ENCODE measurements around the gene FRMD4B. TPM values are rescaled to one million over a fixed set of nuclear protein-coding genes. Genes with fewer than 3 reads are reported as not detected.
A peak's percentile ranks its signal among the peaks of the same experiment; 100 is the strongest.
"Not testable (repeated sequence)": the region's sequence is repeated elsewhere in the genome, so short reads cannot be mapped to it uniquely, and the experiment has no call there.

The FRMD4B gene
- total and polyA plus RNA-seq, 2 donors (not counting 1 experiment from before 2014, with no cell fraction given): 0.86 to 1.2 TPM

DNA sequence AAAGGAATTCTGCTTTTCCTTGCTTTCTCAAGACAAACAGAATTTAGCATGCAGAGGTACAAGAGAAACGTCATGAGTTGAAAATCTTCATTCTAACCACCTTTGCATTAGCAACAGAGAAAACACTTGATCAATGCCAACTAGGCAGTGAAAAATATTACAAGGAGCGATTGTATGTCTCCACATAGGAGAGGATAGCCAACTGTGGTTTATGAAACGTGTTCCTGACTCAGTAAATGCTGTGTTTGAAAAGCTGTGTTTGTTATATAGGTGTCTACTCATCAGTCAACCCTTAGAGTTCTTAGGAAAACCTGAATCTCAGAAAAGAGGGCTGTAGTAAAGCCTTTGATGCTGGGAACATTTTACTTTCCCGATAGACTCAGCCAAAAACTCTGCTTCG is 102.4 kb downstream of the FRMD4B start:
- no peaks in the 10 kb centered on the region for H3K9me3 ChIP-seq (ENCODE audit: control insufficient read depth, insufficient read depth, low read depth, low read length)
- no peaks in the 10 kb centered on the region for H3K27me3 ChIP-seq (ENCODE audit: control insufficient read depth, insufficient read depth, low read length)

GRCh38 chr3:69282181-69282580 is 103.7 kb downstream of the FRMD4B start:
- no peak overlapping the region for H2AFZ ChIP-seq (ENCODE audit: low read length)
- H3K4me1 ChIP-seq (ENCODE audit: control insufficient read depth, extremely low read depth, insufficient read depth, low read length): no peaks in the 10 kb centered on the region
- TF ChIP-seq CTCF (conservative IDR thresholded peaks at IDR 0.05 in 1 of 2, IDR thresholded peaks at IDR 0.05 in 1 of 2; ENCODE audit: low read depth in 1 of 2, low read length in 2 of 2) (no peak), EZH2 (IDR thresholded peaks at IDR 0.05; ENCODE audit: low read length, missing control alignments) (no peak)
- H3K9me3 ChIP-seq (ENCODE audit: control insufficient read depth, insufficient read depth, low read depth, low read length): no peaks in the 10 kb centered on the region
- H3K36me3 ChIP-seq (ENCODE audit: control insufficient read depth, insufficient read depth, low read length): no peaks in the 10 kb centered on the region
- no peak overlapping the region for H3K27ac ChIP-seq (ENCODE audit: insufficient read depth, low read length)
- H3K4me3 ChIP-seq (replicated peaks in 1 of 4; ENCODE audit: control extremely low read depth in 1 of 4, insufficient read depth in 1 of 4, low read depth in 3 of 4, low read length in 4 of 4): no peak overlapping the region
- H3K79me2 ChIP-seq (ENCODE audit: control insufficient read depth, insufficient read depth, low read length): no peaks in the 10 kb centered on the region
- no peak overlapping the region for H3K9ac ChIP-seq (ENCODE audit: insufficient read depth, low read length)
- DNase-seq (ENCODE audit: low read depth in 2 of 2): peak in 1 of 2 donors; percentile 36
- no peaks in the 10 kb centered on the region for H3K27me3 ChIP-seq (ENCODE audit: control insufficient read depth, insufficient read depth, low read length)
- no peaks in the 10 kb centered on the region for H4K20me1 ChIP-seq (ENCODE audit: control insufficient read depth, extremely low read depth, insufficient read depth, low read length)
- no peak overlapping the region for H3K4me2 ChIP-seq (ENCODE audit: extremely low read depth, insufficient read depth, low read length)

More for the DNA sequence above, 102.4 kb downstream of the FRMD4B start:
- no peak overlapping the region for H3K4me3 ChIP-seq (replicated peaks in 1 of 4; ENCODE audit: control extremely low read depth in 1 of 4, insufficient read depth in 1 of 4, low read depth in 3 of 4, low read length in 4 of 4)
- H3K27ac ChIP-seq (ENCODE audit: insufficient read depth, low read length): no peak overlapping the region
- TF ChIP-seq CTCF (conservative IDR thresholded peaks at IDR 0.05 in 1 of 2, IDR thresholded peaks at IDR 0.05 in 1 of 2; ENCODE audit: low read depth in 1 of 2, low read length in 2 of 2): no peak
- no peak for TF ChIP-seq EZH2 (IDR thresholded peaks at IDR 0.05; ENCODE audit: low read length, missing control alignments)
- H4K20me1 ChIP-seq (ENCODE audit: control insufficient read depth, extremely low read depth, insufficient read depth, low read length): no peaks in the 10 kb centered on the region
- H2AFZ ChIP-seq (ENCODE audit: low read length): no peak overlapping the region
- DNase-seq (ENCODE audit: low read depth in 2 of 2): peak in 1 of 2 donors; percentile 15
- H3K4me1 ChIP-seq (ENCODE audit: control insufficient read depth, extremely low read depth, insufficient read depth, low read length): no peaks in the 10 kb centered on the region
- no peak overlapping the region for H3K4me2 ChIP-seq (ENCODE audit: extremely low read depth, insufficient read depth, low read length)
- no peaks in the 10 kb centered on the region for H3K79me2 ChIP-seq (ENCODE audit: control insufficient read depth, insufficient read depth, low read length)
- H3K36me3 ChIP-seq (ENCODE audit: control insufficient read depth, insufficient read depth, low read length): no peaks in the 10 kb centered on the region
- no peak overlapping the region for H3K9ac ChIP-seq (ENCODE audit: insufficient read depth, low read length)

GRCh38 chr3:69277403-69277802 is 108.5 kb downstream of the FRMD4B start:
- H3K27me3 ChIP-seq (ENCODE audit: control insufficient read depth, insufficient read depth, low read length); H3K36me3 ChIP-seq (ENCODE audit: control insufficient read depth, insufficient read depth, low read length); DNase-seq (ENCODE audit: low read depth in 2 of 2); H3K4me2 ChIP-seq (ENCODE audit: extremely low read depth, insufficient read depth, low read length); H2AFZ ChIP-seq (ENCODE audit: low read length); H3K79me2 ChIP-seq (ENCODE audit: control insufficient read depth, insufficient read depth, low read length); H3K4me1 ChIP-seq (ENCODE audit: control insufficient read depth, extremely low read depth, insufficient read depth, low read length); H3K27ac ChIP-seq (ENCODE audit: insufficient read depth, low read length); H3K9ac ChIP-seq (ENCODE audit: insufficient read depth, low read length); H4K20me1 ChIP-seq (ENCODE audit: control insufficient read depth, extremely low read depth, insufficient read depth, low read length); H3K4me3 ChIP-seq (replicated peaks in 1 of 4; ENCODE audit: control extremely low read depth in 1 of 4, insufficient read depth in 1 of 4, low read depth in 3 of 4, low read length in 4 of 4); H3K9me3 ChIP-seq (ENCODE audit: control insufficient read depth, insufficient read depth, low read depth, low read length): not testable (repeated sequence)
